Activated CD8-positive, alpha-beta memory T cell treated with anti-CD3 and anti-CD28 coated beads for 36 hours (primary cell): ENCODE measurements around the gene HDAC6. TPM values are rescaled to one million over a fixed set of nuclear protein-coding genes. Genes with fewer than 3 reads are reported as not detected.

ENCODE experiments used
- CTCF ChIA-PET: fragments of 350-600 bp; sonication (Branson Sonifier 250); formaldehyde crosslinking; loops from one replicate; lab custom pipeline; 2021; ENCODE audit warnings: antibody characterized with exemption; lab: Charles Lee
- POLR2A ChIA-PET: fragments of 350-600 bp; sonication (Branson Sonifier 250); formaldehyde crosslinking; loops from one replicate; lab custom pipeline; 2021; ENCODE audit warnings: antibody characterized with exemption; lab: Charles Lee
- total RNA-seq, 2 experiments: library from RNA; stranded (reverse); gene quantifications; one replicate each; pipeline ENCODE4 v1.2.3, GENCODE V29; 2021

Gene HDAC6
- total RNA-seq, 2 experiments from 2014 or later = 48.9 to 49.9 TPM

- CTCF ChIA-PET = no interaction called here
These were observed 14.1 kb upstream of the HDAC6 start for GRCh38 chrX:48787505-48788443.

GRCh38 chrX:48789366-48790220, 12.3 kb upstream of the HDAC6 start:
- CTCF ChIA-PET = no interaction called here

More at GRCh38 chrX:48787505-48788443, 14.1 kb upstream of the HDAC6 start:
- POLR2A ChIA-PET = no interaction called here

GRCh38 chrX:48790477-48790876, 11.4 kb upstream of the HDAC6 start:
- ChIA-PET CTCF (no interaction called here), POLR2A (no interaction called here)

More at GRCh38 chrX:48789366-48790220, 12.3 kb upstream of the HDAC6 start:
- POLR2A ChIA-PET = no interaction called here

- ChIA-PET POLR2A (no interaction called here), CTCF (no interaction called here)
These were observed 10.6 kb upstream of the HDAC6 start for GRCh38 chrX:48791063-48791820.

GRCh38 chrX:48792219-48792618, 9.6 kb upstream of the HDAC6 start:
- CTCF ChIA-PET = no interaction called here
- POLR2A ChIA-PET = no interaction called here

- POLR2A ChIA-PET = no interaction called here
These were observed 7.9 kb upstream of the HDAC6 start for GRCh38 chrX:48793935-48794334.

GRCh38 chrX:48794340-48794910, 7.4 kb upstream of the HDAC6 start:
- POLR2A ChIA-PET = no interaction called here
- CTCF ChIA-PET = no interaction called here

More at GRCh38 chrX:48793935-48794334, 7.9 kb upstream of the HDAC6 start:
- CTCF ChIA-PET = no interaction called here

- CTCF ChIA-PET = no interaction called here
- POLR2A ChIA-PET = no interaction called here
These were observed 6.9 kb upstream of the HDAC6 start for GRCh38 chrX:48794911-48795515.

- POLR2A ChIA-PET = no interaction called here
- CTCF ChIA-PET = no interaction called here
These were observed 3.5 kb upstream of the HDAC6 start for GRCh38 chrX:48798318-48798717.

- CTCF ChIA-PET = interaction anchor here (0.5 to 1.1 kb wide), 3 partner anchors 152 to 202 kb away, joined by 3 read pairs; partner anchors contain the start of gene GRIPAP1
These were observed 1.1 kb upstream of the HDAC6 start for GRCh38 chrX:48800574-48801279.

GRCh38 chrX:48802089-48802904, 430 bp downstream of the HDAC6 start:
- POLR2A ChIA-PET = interaction anchor here (0.6 to 1.0 kb wide), 4 partner anchors 65 to 139 kb away, joined by 3 to 6 read pairs (median 4); partner anchors contain the start of genes PQBP1 and TIMM17B
- CTCF ChIA-PET = interaction anchor here (0.9 to 1.1 kb wide), 2 partner anchors 153 to 200 kb away, joined by 3 read pairs; partner anchors contain the start of gene GRIPAP1

More at GRCh38 chrX:48800574-48801279, 1.1 kb upstream of the HDAC6 start:
- POLR2A ChIA-PET = interaction anchor here (1.0 kb wide), 1 partner anchor 63 kb away, joined by 5 read pairs; no protein-coding TSS in a partner anchor

- POLR2A ChIA-PET = no interaction called here
- CTCF ChIA-PET = no interaction called here
These were observed 986 bp downstream of the HDAC6 start for GRCh38 chrX:48802905-48803200.

GRCh38 chrX:48806081-48806480, 4.2 kb downstream of the HDAC6 start:
- CTCF ChIA-PET = interaction anchor here (0.7 kb wide), 1 partner anchor 225 kb away, joined by 3 read pairs; no protein-coding TSS in a partner anchor
- POLR2A ChIA-PET = no interaction called here

GRCh38 chrX:48813644-48814043, 11.8 kb downstream of the HDAC6 start:
- CTCF ChIA-PET = no interaction called here
- POLR2A ChIA-PET = no interaction called here

GRCh38 chrX:48814722-48815121, 12.9 kb downstream of the HDAC6 start:
- ChIA-PET CTCF (no interaction called here), POLR2A (no interaction called here)

GRCh38 chrX:48815266-48815665, 13.4 kb downstream of the HDAC6 start:
- CTCF ChIA-PET = no interaction called here

More at GRCh38 chrX:48815266-48815665, 13.4 kb downstream of the HDAC6 start:
- POLR2A ChIA-PET = no interaction called here
